Endothelial cell of umbilical vein (primary cell): ENCODE data around the gene ITGA11. TPM values are rescaled to one million over a fixed set of nuclear protein-coding genes. Genes with fewer than 3 reads are reported as not detected.

ENCODE experiments used
- BruUV-seq: library from RNA; stranded (reverse); fragments of 400-500 nt; replicated peaks from 2 replicates; lab custom pipeline; 2021; lab: Mats Ljungman, UMichigan
- CTCF ChIA-PET: fragments of 300-600, 350-600 bp; sonication (Branson Sonifier 250); formaldehyde crosslinking; loops from one replicate; lab custom pipeline; 2021; ENCODE audit warnings: antibody characterized with exemption, inconsistent platforms; lab: Charles Lee
- POLR2A ChIA-PET: fragments of 300-600, 350-600 bp; sonication (Branson Sonifier 250); formaldehyde crosslinking; loops from one replicate; lab custom pipeline; 2021; ENCODE audit warnings: antibody characterized with exemption, inconsistent platforms; lab: Charles Lee
- DNase-seq: peaks from one replicate; pipeline ENCODE4 v3.0.0-alpha.2; 2011; ENCODE audit warnings: low read depth, low spot score
- FAIRE-seq: peaks from 2 replicates; lab custom pipeline; 2011; peaks lifted over from hg19 to GRCh38; lab: Jason Lieb, UNC
- H2AFZ ChIP-seq: 2 replicates; pipeline ENCODE4 v1.6.0; 2012; ENCODE audit warnings: low read depth, low read length, control low read depth, inconsistent platforms
- H3K27ac ChIP-seq: 2 replicates; pipeline ENCODE4 v1.5.1; 2011; ENCODE audit warnings: low read depth, mild to moderate bottlenecking, control low read depth, low read length, moderate library complexity; ENCODE audit not compliant: insufficient read depth
- H3K27me3 ChIP-seq, 2 experiments: 2 replicates each; pipeline versions ENCODE4 v1.6.0 to v1.6.1; 2011; ENCODE audit warnings: low read length in 2 of 2, mixed read lengths in 1 of 2; ENCODE audit not compliant: control insufficient read depth in 2 of 2, insufficient read depth in 2 of 2
- H3K36me3 ChIP-seq, 2 experiments: 2 replicates in 1 of 2; 3 replicates in 1 of 2; pipeline ENCODE4 v1.5.1; 2011; ENCODE audit warnings: low read length in 2 of 2, mild to moderate bottlenecking in 1 of 2, moderate library complexity in 1 of 2; ENCODE audit not compliant: control insufficient read depth in 2 of 2, insufficient read depth in 2 of 2; ENCODE audit errors: extremely low read depth in 1 of 2
- H3K4me1 ChIP-seq: 3 replicates; pipeline ENCODE4 v1.5.1; 2011; ENCODE audit warnings: mild to moderate bottlenecking, low read length; ENCODE audit not compliant: control insufficient read depth, insufficient read depth; ENCODE audit errors: extremely low read depth
- H3K4me2 ChIP-seq: 2 replicates; pipeline ENCODE4 v1.6.1; 2011; ENCODE audit warnings: low read length, control low read depth, mixed read lengths; ENCODE audit not compliant: insufficient read depth
- H3K4me3 ChIP-seq, 3 experiments: fragments of 200-600 bp in 1 of 3; sonication (generic), shearing (Covaris generic) in 1 of 3; replicated peaks in 1 of 3; 2 replicates each; pipeline ENCODE4 v1.5.1; 2011 to 2016; ENCODE audit warnings: control low read depth in 3 of 3, low read length in 3 of 3, mild to moderate bottlenecking in 2 of 3, inconsistent platforms in 1 of 3, low read depth in 1 of 3, moderate library complexity in 1 of 3; ENCODE audit not compliant: insufficient read depth in 1 of 3
- H3K79me2 ChIP-seq: 2 replicates; pipeline ENCODE4 v1.6.0; 2012; ENCODE audit warnings: low read length, inconsistent platforms; ENCODE audit not compliant: control insufficient read depth, insufficient read depth
- H3K9ac ChIP-seq: replicated peaks from 2 replicates; pipeline ENCODE3; 2011; ENCODE audit warnings: low read length, control low read depth; ENCODE audit not compliant: insufficient read depth; ENCODE audit errors: extremely low read depth
- H3K9me1 ChIP-seq: replicated peaks from 3 replicates; pipeline ENCODE4 v1.6.0; 2011; ENCODE audit warnings: mild to moderate bottlenecking, low read length; ENCODE audit not compliant: control insufficient read depth, insufficient read depth; ENCODE audit errors: extremely low read depth
- H3K9me3 ChIP-seq: replicated peaks from 2 replicates; pipeline ENCODE4 v1.5.1; 2012; ENCODE audit warnings: low read length, inconsistent platforms; ENCODE audit not compliant: control insufficient read depth, insufficient read depth
- H4K20me1 ChIP-seq: replicated peaks from 2 replicates; pipeline ENCODE3; 2011; ENCODE audit warnings: mild to moderate bottlenecking, low read length; ENCODE audit not compliant: control insufficient read depth, insufficient read depth; ENCODE audit errors: extremely low read depth
- EZH2 ChIP-seq: IDR thresholded peaks from 2 replicates; pipeline ENCODE4 v1.6.1; 2012; ENCODE audit warnings: borderline replicate concordance, low read depth, mild to moderate bottlenecking, moderate library complexity, low read length, inconsistent platforms; ENCODE audit not compliant: severe bottlenecking
- FOS ChIP-seq: IDR thresholded peaks from 2 replicates; pipeline ENCODE4 v1.6.1; 2011; ENCODE audit warnings: mild to moderate bottlenecking, low read length, moderate library complexity, borderline replicate concordance; ENCODE audit not compliant: insufficient read depth
- GATA2 ChIP-seq: IDR thresholded peaks from 2 replicates; pipeline ENCODE4 v1.7.0; 2011; ENCODE audit warnings: low read depth, mild to moderate bottlenecking, moderate library complexity, mixed read lengths, low read length; ENCODE audit not compliant: insufficient read length, insufficient read depth
- JUN ChIP-seq: IDR thresholded peaks from 2 replicates; pipeline ENCODE4 v1.6.1; 2011; ENCODE audit warnings: borderline replicate concordance, low read depth; ENCODE audit not compliant: insufficient read length, insufficient read depth
- MAX ChIP-seq: IDR thresholded peaks from 2 replicates; pipeline ENCODE4 v1.6.1; 2011; ENCODE audit not compliant: insufficient read depth, insufficient read length
- MYC ChIP-seq: IDR thresholded peaks from one replicate; pipeline ENCODE4 v1.6.1; 2011; ENCODE audit warnings: mild to moderate bottlenecking, low read depth, low read length
- POLR2A ChIP-seq: IDR thresholded peaks from 2 replicates; pipeline ENCODE4 v1.6.1; 2012; ENCODE audit warnings: low read depth, mild to moderate bottlenecking, control low read depth, low read length
- POLR2AphosphoS5 ChIP-seq: IDR thresholded peaks from 2 replicates; pipeline ENCODE4 v1.6.1; 2012; ENCODE audit warnings: low read depth, mild to moderate bottlenecking, control low read depth, low read length, moderate library complexity; ENCODE audit not compliant: insufficient read depth
- dilution Hi-C: fragments of 300-500 bp; cut with MboI; formaldehyde crosslinking; loops from one replicate; pipeline ENCODE4 v1.15.0; 2019; ENCODE audit warnings: low sequenced_read_pairs; ENCODE audit not compliant: extremely low pct_ligation_motif_present
- intact Hi-C: fragments of 100-400 bp; cut with micrococcal nuclease; formaldehyde crosslinking; loops from one replicate; pipeline ENCODE4 v1.10.0; 2022
- polyA plus RNA-seq, 4 experiments: library from polyadenylated mRNA; depleted of rRNA in 3 of 4; stranded (reverse) in 3 of 4; unstranded in 1 of 4; fragments of >200 nt; gene quantifications; 2 replicates each; pipeline versions ENCODE4 v1.2.1 to v1.2.3, GENCODE V29; 2011 to 2012; ENCODE audit warnings: missing spikeins in 1 of 4
- total RNA-seq: library from RNA; stranded (reverse); gene quantifications from 2 replicates; pipeline ENCODE4 v1.2.3, GENCODE V29; 2021
- TF ChIP-seq, protein P1 (sequence below), 2 donors: IDR thresholded peaks; 1 replicate in 1 of 2; 2 replicates in 1 of 2; pipeline ENCODE4 v1.5.1; 2011; ENCODE audit warnings: low read length in 2 of 2, mild to moderate bottlenecking in 2 of 2, moderate library complexity in 2 of 2, control low read depth in 1 of 2, inconsistent platforms in 1 of 2, low read depth in 1 of 2; ENCODE audit not compliant: insufficient read depth in 1 of 2; ENCODE audit errors: extremely low read depth in 1 of 2

Gene ITGA11
- total and polyA plus RNA-seq, 2 donors (not counting 3 experiments of a cell fraction or from before 2014, with no cell fraction given), result 0.18 to 1.0 TPM

GRCh38 chr15:68427366-68427765 is 4.6 kb downstream of the ITGA11 start:
- CTCF ChIA-PET, result interaction anchor here (1.3 to 2.6 kb wide), 2 partner anchors 37 to 121 kb away, joined by 3 to 6 read pairs; no protein-coding TSS in a partner anchor
- H4K20me1 ChIP-seq, result no peaks in the 10 kb centered on the region
- H3K4me2 ChIP-seq, result no peak overlapping the region

DNA sequence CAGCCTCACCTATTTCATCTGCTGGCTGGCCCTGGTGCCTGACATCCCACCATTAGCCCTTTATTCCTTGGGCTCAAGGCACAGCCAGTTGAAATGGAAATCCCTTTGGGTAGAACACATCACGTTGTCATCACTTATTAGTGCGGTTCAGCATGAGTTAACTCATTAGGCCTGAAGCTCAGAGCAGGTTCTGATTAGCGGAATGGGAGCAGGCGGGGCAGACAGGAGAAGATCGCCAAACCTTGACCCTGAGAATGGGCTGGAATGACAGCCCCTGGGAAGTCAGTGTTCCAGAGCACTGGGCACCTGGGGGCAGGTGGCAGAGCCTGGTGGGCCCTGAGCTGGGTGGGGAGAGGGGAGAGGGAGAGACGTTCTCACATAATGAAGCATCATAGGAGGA is 5.8 kb downstream of the ITGA11 start:
- BruUV-seq, result no TSS peak
- H3K27ac ChIP-seq, result no peak overlapping the region
- POLR2A ChIA-PET, result no interaction called here

More at GRCh38 chr15:68427366-68427765, 4.6 kb downstream of the ITGA11 start:
- intact Hi-C loops (no loop called here), dilution Hi-C loops (no loop called here)
- no peaks in the 10 kb centered on the region for H3K36me3 ChIP-seq
- no peak for FAIRE-seq
- TF ChIP-seq FOS, result no peak
- H3K79me2 ChIP-seq, result no peaks in the 10 kb centered on the region
- no peak overlapping the region for H3K27ac ChIP-seq
- POLR2A ChIA-PET, result no interaction called here
- H3K4me3 ChIP-seq, result no peak overlapping the region
- peaks cover 39 to 43% of the 10 kb centered on the region in 2 experiments for H3K27me3 ChIP-seq
- DNase-seq, result no peak
- peaks cover 13% of the 10 kb centered on the region for H3K4me1 ChIP-seq
- no TSS peak for BruUV-seq
- no peak overlapping the region for H3K9ac ChIP-seq
- H3K9me1 ChIP-seq, result no peaks in the 10 kb centered on the region
- no peak overlapping the region for H2AFZ ChIP-seq
- H3K9me3 ChIP-seq, result no peaks in the 10 kb centered on the region

More for the DNA sequence above, 5.8 kb downstream of the ITGA11 start:
- no peaks in the 10 kb centered on the region for H4K20me1 ChIP-seq
- no peak overlapping the region for H3K9ac ChIP-seq
- H3K4me3 ChIP-seq, result no peak overlapping the region
- H3K4me2 ChIP-seq, result no peak overlapping the region
- CTCF ChIA-PET, result interaction anchor here (2.6 kb wide), 1 partner anchor 36 kb away, joined by 6 read pairs; no protein-coding TSS in a partner anchor
- H3K9me1 ChIP-seq, result no peaks in the 10 kb centered on the region
- no peak overlapping the region for H2AFZ ChIP-seq
- H3K36me3 ChIP-seq, result no peaks in the 10 kb centered on the region
- TF ChIP-seq JUN, result no peak
- no peak for TF ChIP-seq POLR2AphosphoS5
- TF ChIP-seq POLR2A, result no peak
- TF ChIP-seq GATA2, result no peak
- no peak for TF ChIP-seq EZH2
- no peak for TF ChIP-seq FOS
- TF ChIP-seq, protein P1, sequence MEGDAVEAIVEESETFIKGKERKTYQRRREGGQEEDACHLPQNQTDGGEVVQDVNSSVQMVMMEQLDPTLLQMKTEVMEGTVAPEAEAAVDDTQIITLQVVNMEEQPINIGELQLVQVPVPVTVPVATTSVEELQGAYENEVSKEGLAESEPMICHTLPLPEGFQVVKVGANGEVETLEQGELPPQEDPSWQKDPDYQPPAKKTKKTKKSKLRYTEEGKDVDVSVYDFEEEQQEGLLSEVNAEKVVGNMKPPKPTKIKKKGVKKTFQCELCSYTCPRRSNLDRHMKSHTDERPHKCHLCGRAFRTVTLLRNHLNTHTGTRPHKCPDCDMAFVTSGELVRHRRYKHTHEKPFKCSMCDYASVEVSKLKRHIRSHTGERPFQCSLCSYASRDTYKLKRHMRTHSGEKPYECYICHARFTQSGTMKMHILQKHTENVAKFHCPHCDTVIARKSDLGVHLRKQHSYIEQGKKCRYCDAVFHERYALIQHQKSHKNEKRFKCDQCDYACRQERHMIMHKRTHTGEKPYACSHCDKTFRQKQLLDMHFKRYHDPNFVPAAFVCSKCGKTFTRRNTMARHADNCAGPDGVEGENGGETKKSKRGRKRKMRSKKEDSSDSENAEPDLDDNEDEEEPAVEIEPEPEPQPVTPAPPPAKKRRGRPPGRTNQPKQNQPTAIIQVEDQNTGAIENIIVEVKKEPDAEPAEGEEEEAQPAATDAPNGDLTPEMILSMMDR (IDR thresholded peaks at IDR 0.05; ENCODE audit: extremely low read depth in 1 of 2, insufficient read depth in 1 of 2, low read depth in 1 of 2, low read length in 2 of 2), result no peak
- no peak for TF ChIP-seq MAX
- no peak for TF ChIP-seq MYC
- peaks cover 27 to 35% of the 10 kb centered on the region in 2 experiments for H3K27me3 ChIP-seq
- no peaks in the 10 kb centered on the region for H3K9me3 ChIP-seq
- H3K4me1 ChIP-seq, result peaks cover under 1% of the 10 kb centered on the region
- dilution Hi-C loops (no loop called here), intact Hi-C loops (no loop called here)
- no peak for DNase-seq
- no peaks in the 10 kb centered on the region for H3K79me2 ChIP-seq
- FAIRE-seq, result no peak
